Measurements from ENCODE around the gene SLC6A3.
"Not testable (repeated sequence)": the region's sequence is repeated elsewhere in the genome, so short reads cannot be mapped to it uniquely, and the experiment has no call there.

The SLC6A3 gene

GRCh38 chr5:1385395-1386273, 59.6 kb downstream of the SLC6A3 start:
- peak; percentile 21 to 68 for DNase-seq

DNA sequence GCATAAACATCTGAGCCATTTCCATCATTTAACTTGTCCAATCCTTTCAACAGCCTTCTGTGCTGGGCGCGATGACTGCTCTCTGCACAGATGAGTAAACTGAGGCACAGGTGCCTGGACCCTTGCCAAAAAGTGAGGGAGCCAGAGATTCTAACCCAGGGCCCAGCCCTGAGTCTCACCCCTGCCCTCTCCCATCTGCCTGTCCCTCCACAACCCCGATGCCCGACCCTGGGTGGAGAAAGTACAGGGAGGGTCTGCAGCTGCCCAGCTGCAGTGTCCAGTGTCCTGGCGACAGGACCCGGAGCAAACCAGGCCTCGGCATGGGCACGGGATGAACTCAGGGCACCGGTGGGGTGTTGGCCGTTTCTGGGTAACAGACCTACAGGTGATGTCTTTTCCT, 60.7 kb downstream of the SLC6A3 start:
- DNase-seq, result no peak

DNA sequence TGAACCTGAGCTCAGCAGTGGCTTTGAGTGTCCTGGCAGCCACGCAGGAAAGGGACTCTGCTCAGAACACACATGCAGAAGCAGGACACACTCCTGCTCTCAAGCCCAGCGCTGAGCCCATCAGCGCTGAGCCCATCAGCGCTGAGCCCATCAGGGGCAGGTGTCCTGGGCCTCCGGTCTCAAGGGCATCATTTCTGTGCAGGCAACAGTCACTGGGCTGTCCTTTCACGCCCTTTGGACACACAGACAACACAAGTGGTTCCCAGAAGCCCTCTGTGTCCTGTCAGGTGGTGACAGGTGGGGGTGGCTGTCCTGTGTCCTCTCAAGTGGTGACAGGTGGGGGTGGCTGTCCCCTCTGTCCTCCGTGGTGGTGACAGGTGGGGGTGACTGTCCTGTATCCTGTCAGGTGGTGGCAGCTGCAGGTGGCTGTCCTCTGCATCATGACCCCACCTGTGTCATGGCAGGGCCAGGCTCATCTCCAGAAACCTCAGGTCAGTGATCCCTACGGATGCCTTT, 61.3 kb downstream of the SLC6A3 start:
- DNase-seq, result no peak

GRCh38 chr5:1383344-1383743, 61.9 kb downstream of the SLC6A3 start:
- no peak for DNase-seq

- no peak for DNase-seq
Measured at GRCh38 chr5:1382248-1382700, 63.0 kb downstream of the SLC6A3 start.

DNA sequence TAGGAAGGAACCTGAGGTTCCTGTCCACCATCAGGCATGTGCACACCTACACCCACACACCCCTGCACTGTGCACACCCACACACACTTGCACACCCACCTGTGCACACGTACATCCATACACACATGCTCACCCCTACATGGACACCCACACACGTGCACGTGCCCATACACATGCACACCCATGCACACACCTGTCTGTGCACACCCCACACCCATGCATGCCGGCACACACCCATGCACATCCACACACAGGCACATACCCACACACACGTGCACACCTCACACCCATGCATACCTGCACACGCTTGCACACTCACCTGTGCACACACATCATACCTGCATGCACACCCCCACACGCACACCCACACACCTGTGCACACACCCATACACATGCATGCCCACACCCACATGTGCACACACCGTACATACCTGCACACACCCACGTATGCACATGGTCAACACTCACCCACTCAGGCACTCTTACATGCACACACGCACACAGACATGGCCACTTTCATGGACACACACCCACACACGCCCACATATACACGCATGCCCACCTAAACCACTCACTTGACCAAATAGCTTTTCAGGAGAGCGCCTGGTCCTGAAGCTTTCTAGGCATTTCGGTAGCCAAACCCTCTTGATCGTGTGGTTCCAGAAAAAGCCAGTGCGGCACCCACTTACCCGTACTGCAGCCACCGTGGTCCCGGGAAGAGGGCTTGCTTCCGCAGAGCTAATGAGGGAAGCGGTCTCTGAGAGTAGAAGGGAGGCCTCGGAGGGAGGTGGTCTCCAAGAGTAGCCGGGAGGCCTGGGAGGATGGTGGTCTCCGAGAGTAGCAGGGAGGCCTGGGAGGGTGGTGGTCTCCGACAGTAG, 63.6 kb downstream of the SLC6A3 start:
- no peak for DNase-seq

DNA sequence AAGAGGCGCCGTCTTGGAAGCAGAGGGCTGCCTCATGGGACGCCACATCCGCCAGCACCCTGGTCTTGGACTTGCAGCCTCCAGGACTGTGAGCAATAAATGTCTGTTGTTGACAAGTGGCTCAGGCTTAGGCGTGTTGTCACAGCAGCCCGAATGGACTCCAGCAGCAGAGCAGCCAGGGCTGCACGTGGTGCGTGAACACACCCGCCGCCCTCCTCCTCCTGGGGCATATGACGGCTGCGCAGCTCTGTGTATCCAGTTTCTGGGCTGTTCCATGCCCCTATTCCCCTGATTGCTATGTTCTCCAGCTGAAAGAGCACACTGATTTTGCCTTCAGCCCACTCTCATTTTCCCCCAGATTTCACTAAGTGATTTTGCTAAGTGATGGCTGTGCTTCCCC, 64.3 kb downstream of the SLC6A3 start:
- DNase-seq, result no peak

DNA sequence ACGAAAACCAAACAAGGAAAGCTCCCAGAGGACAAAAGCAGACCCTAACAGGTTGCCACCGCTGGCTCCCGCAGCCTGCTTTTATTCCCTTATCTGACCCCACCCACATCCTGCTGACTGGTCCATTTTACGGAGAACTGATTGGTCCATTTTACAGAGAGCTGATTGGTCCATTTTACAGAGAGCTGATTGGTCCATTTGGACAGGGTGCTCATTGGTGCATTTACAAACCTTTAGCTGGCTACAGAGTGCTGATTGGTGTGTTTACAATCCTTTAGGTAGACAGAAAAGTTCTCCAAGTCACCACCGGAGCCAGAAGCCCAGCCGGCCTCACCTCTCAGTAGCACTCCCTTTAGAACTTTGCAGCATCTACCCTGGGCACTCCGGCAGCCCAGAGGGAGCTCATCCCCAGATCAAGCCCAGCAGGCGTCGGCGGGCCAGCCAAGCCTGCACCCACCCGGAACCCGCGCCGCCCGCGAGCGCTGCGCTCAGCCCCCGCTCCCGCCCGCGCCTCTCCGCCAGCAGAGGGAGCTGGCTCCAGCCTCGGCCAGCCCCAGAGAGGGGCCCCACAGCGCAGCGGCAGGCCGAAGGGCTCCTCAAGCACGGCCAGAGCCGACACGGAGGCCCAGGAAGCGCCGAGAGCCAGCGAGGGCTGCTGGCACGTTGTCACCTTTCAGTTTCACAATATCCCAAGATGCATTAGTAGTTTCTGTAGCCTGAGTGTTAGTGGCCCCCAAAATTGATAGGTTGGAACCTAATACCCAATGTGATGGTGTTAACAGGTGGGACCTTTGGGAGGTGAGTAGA, 65.0 kb downstream of the SLC6A3 start:
- no peak for DNase-seq

GRCh38 chr5:1378866-1379659, 66.2 kb downstream of the SLC6A3 start:
- DNase-seq, result no peak

DNA sequence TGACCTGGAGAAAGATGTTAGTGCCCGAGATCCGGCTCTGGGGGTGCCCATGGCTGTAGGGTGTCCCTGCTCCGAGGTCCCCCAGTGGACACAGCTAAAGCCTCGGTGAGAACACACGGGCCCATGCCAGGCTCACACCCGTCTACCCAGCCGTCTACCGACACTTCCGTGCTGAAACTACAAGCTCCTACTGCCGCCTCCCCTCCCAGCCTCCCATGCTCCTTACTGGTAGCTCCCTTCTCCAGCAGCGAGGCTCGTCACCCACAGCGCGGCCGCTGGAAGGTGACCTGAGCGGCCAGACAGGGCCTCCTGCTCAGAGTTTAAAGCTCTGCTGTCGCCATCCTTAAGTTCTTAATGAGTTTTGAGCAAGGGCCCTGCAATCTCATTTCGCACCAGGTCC, 67.1 kb downstream of the SLC6A3 start:
- no peak for DNase-seq

GRCh38 chr5:1376981-1377380, 68.3 kb downstream of the SLC6A3 start:
- no peak for DNase-seq

GRCh38 chr5:1375871-1376810, 69.1 kb downstream of the SLC6A3 start:
- DNase-seq, result no peak

DNA sequence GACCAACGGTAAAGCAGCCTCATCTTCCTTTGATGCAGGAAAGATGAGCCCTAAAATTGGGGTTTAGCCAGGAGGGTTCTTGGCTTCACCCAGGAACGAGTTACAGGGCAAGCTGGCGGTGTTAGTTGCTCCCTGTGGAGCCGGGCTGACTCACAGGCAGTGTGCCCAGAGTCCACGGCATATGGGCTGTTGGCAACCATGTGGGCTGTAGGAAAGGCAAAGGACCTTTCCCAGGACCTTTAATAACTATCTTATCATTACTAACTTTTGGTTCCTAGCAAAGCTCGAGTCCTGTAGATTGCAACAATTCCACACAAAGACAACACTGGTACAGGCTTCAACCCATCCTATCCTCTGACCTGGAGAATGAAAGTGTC, 70.6 kb downstream of the SLC6A3 start:
- no peak for DNase-seq

DNA sequence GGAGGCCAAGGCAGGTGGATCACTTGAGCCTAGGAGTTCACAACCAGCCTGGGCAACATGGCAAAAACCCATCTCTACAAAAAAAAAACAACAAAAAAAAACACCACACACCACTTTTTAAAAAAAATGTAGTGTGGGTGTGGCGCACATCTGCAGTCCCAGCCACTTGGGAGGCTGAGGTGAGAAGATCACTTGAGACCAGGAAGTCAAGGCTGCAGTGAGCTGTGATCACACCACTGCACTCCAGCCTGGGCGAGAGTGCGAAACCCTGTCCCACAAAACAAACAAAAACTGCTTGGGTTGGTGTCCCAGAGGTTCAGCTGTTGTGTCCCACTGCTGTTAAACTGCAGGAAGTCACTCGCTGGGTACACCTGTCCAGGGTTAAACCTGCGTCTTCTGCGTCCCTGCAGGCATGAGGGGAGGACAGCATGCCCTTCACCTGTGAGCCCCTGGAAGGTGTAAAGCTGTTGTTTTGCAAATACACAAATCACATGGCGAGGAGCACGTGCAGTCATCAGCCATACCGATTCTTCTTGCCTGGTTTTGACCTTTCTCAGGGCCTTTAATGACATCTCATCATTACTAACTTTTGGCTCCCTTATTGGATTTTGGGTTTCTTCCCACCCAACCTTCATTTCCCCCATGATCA, 71.1 kb downstream of the SLC6A3 start:
- no peak for DNase-seq

- DNase-seq, result not testable (repeated sequence)
Measured at GRCh38 chr5:1371972-1372342, 73.3 kb downstream of the SLC6A3 start.

- DNase-seq, result no peak
Measured at GRCh38 chr5:1371218-1371971, 73.8 kb downstream of the SLC6A3 start.

DNA sequence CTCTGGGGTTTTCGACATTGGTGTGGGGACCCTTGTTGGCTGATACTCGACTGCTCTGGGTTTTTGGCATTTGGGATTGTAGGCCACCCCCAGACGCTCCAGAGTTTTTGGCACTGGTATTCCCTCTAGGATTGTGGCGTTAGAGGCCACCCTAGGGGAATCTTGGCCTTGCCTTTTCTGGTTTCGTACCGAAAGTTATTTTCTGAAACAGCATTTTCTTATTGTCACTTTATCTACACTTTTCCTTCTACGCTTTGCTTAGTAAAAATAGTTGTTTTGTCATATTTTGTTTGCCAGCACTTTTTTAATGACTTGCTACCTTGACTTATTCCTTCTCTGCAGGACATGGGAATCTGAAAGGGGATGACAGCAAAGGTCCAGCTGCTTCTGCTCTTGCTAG, 75.2 kb downstream of the SLC6A3 start:
- no peak for DNase-seq

DNA sequence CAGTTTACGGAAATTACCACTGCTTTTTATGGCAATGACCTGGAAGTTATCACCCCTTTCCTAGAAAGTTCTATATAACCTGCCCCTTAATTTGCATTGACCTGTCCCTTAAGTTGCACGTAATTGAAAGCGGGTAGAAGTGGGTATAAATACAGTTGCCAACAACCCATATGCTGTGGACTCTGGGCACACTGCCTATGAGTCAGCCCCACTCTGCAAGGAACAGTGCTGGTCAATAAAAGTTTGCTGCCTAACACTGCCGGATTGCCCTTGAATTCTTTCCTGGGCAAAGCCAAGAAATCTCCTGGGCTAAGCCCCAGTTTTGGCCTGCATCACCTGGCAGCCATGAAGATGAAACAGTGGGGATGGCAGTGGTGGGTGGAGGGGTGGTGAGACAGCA, 76.5 kb downstream of the SLC6A3 start:
- no peak for DNase-seq

GRCh38 chr5:1368236-1368635, 77.0 kb downstream of the SLC6A3 start:
- no peak for DNase-seq

GRCh38 chr5:1367149-1367548, 78.1 kb downstream of the SLC6A3 start:
- DNase-seq, result no peak
